GM20000 (cell line): ENCODE results near the gene PRKAB1.

Experiments
- DNase-seq: peaks from one replicate; pipeline ENCODE4 v3.0.0; 2012; ENCODE audit warnings: low spot score
- TF ChIP-seq, protein P1 (sequence below): IDR thresholded peaks from 2 replicates; pipeline ENCODE4 v1.5.1; 2012; ENCODE audit warnings: mild to moderate bottlenecking, control low read depth; ENCODE audit errors: extremely low read depth, missing control alignments

PRKAB1 gene

DNA sequence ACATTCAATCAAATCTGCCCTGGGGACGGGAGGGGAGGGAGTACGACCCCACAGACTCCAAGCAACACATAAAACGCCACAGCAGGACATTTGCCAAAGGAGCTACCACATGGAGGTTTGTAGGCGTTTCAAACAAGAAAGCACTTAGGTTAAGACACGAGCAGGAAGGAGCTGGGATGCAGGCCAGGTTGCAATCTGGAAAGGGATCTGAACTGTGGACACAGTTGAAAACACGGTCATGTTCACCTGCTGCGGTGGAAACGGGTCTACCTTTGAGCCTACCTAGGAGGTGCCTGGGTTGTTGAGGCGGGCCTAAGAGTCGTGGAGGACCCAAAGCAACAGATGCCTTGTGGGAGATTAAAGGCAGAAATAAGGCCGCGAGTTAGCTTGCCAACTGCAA is 18.4 kb downstream of the PRKAB1 start:
- TF ChIP-seq, protein P1, sequence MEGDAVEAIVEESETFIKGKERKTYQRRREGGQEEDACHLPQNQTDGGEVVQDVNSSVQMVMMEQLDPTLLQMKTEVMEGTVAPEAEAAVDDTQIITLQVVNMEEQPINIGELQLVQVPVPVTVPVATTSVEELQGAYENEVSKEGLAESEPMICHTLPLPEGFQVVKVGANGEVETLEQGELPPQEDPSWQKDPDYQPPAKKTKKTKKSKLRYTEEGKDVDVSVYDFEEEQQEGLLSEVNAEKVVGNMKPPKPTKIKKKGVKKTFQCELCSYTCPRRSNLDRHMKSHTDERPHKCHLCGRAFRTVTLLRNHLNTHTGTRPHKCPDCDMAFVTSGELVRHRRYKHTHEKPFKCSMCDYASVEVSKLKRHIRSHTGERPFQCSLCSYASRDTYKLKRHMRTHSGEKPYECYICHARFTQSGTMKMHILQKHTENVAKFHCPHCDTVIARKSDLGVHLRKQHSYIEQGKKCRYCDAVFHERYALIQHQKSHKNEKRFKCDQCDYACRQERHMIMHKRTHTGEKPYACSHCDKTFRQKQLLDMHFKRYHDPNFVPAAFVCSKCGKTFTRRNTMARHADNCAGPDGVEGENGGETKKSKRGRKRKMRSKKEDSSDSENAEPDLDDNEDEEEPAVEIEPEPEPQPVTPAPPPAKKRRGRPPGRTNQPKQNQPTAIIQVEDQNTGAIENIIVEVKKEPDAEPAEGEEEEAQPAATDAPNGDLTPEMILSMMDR, result no peak

DNA sequence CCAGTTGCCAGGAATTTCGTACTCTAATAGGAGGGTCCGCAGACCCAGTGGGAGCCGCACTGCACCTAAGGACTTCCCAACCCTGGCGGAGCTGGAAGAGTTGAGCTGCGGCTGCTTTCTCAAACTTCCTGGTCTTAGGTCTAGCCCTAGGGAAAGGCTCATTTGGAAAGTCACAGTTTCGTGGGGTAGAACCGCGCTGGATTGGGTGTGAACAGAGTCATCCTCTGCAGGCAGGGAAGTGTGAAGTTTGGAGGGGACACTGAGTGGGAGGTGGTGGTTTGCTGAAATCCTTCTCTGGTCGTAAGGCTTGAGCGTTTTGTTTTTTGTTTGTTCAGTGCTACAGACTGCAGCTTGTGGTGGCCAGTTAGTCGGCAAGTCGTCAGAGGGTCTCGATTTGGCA is 18.8 kb downstream of the PRKAB1 start:
- no peak for DNase-seq
- TF ChIP-seq, protein P1, result no peak

More for the DNA sequence above, 18.4 kb downstream of the PRKAB1 start:
- DNase-seq, result no peak

- TF ChIP-seq, protein P1, result no peak
- no peak for DNase-seq
These were observed 19.5 kb downstream of the PRKAB1 start for GRCh38 chr12:119687406-119687805.

- DNase-seq, result no peak
These were observed 19.9 kb downstream of the PRKAB1 start for GRCh38 chr12:119687879-119688278.

DNA sequence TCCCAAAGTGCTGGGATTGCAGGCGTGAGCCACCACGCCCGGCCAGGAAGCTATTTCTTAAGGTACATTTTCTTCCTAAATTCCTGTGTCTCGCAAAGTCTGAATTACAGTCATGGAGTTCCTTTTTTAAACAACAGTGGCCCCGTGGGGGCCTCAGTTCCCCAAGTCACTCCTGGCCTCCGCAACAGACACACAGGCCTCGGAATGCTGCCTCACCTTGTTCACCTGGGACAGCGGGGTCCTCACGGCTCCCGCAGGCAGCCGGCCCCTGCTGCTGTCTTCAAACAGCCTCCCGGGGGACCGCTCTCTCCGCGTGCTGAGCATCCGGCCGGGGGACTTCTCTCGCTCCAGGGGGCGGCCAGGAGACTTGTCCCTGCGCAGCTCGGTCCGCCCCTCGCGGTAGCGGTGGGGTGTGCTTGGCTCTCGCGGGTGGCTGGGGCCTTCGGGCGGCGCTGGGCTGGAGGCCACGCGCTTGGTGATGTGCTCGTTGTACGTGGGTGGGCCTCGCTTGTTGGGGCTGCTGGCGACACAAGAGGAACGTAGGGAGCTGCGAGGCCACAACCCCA is 22.1 kb downstream of the PRKAB1 start:
- TF ChIP-seq, protein P1, result no peak
- DNase-seq, result no peak

More at GRCh38 chr12:119687879-119688278, 19.9 kb downstream of the PRKAB1 start:
- TF ChIP-seq, protein P1, result no peak

DNA sequence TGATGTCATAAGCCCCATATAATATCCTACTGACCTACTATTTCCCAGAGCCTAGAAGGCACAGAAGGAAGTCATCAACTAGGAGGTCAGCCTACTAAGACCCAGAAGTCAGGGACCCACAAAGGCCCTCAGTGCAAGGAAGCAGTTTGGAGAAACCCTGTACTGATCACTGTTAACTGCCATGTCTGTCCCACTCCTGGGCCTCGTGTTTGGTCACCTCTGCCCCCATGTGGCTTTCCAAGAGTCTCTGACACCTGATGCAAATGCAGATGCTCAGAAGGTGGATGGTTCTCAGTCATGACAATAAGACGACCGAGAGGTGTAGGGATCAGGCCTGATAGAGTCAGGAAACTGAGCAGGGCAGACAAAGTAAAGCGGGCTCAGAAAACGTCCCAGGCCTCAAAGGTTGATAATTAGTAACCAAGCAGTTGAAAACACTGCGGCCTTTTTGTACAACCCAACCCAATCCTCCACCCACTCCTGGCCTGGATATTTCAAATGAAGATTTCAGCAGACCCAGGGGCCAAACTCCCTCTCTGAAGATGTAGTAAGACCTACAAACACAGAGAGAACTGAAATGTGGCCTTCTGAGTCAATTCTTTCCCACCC is 23.4 kb downstream of the PRKAB1 start:
- TF ChIP-seq, protein P1, result no peak
- DNase-seq, result no peak

DNA sequence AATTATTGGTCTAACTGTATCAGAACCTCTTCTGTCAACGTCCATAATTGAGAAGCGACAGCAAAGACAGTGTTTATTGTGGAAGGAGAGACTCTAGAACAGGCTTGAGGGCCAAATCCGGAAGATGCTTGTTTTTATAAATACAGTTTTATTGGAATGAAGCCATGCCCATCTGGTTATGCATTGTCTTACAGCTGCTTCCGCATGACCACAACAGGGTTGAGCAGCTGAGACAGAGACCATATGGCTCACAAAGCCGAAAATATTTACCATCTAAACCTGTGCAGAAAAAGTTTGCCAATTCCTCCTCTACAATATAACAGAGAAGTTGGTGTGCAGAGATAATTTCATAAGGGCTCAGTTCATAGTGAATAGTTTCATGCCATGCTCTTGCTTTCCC is 24.5 kb downstream of the PRKAB1 start:
- no peak for DNase-seq
- TF ChIP-seq, protein P1, result no peak
